Suprapubic skin (tissue), 4 donors: ENCODE data around the gene USP3.

Experiments used
- POLR2A ChIP-seq, 2 donors: fragments of 450-650 bp; IDR thresholded peaks; one replicate each; pipeline ENCODE4 v1.6.1; 2017; ENCODE audit warnings: antibody characterized with exemption in 2 of 2, mild to moderate bottlenecking in 2 of 2, moderate library complexity in 2 of 2
- POLR2AphosphoS5 ChIP-seq, 3 donors: sonication (generic); formaldehyde crosslinking; IDR thresholded peaks; one replicate each; pipeline ENCODE4 v1.6.1; 2017; ENCODE audit warnings: antibody characterized with exemption in 3 of 3
- TF ChIP-seq, protein P1 (sequence below), 2 donors: fragments of 200-600 bp in 1 of 2; fragments of 450-650 bp in 1 of 2; sonication (generic) in 1 of 2; IDR thresholded peaks; one replicate each; pipeline ENCODE4 v1.5.1; 2016 to 2019; ENCODE audit warnings: antibody characterized with exemption in 2 of 2, mild to moderate bottlenecking in 1 of 2, moderate library complexity in 1 of 2

GRCh38 chr15:63469984-63470383 lies 34.4 kb upstream of the USP3 start:
- TF ChIP-seq, protein P1, sequence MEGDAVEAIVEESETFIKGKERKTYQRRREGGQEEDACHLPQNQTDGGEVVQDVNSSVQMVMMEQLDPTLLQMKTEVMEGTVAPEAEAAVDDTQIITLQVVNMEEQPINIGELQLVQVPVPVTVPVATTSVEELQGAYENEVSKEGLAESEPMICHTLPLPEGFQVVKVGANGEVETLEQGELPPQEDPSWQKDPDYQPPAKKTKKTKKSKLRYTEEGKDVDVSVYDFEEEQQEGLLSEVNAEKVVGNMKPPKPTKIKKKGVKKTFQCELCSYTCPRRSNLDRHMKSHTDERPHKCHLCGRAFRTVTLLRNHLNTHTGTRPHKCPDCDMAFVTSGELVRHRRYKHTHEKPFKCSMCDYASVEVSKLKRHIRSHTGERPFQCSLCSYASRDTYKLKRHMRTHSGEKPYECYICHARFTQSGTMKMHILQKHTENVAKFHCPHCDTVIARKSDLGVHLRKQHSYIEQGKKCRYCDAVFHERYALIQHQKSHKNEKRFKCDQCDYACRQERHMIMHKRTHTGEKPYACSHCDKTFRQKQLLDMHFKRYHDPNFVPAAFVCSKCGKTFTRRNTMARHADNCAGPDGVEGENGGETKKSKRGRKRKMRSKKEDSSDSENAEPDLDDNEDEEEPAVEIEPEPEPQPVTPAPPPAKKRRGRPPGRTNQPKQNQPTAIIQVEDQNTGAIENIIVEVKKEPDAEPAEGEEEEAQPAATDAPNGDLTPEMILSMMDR (IDR thresholded peaks at IDR 0.05): no peak
- no peak for TF ChIP-seq POLR2A (IDR thresholded peaks at IDR 0.05)
- TF ChIP-seq POLR2AphosphoS5 (IDR thresholded peaks at IDR 0.05): no peak
